ENCODE data around the gene SPATA33. TPM values are rescaled to one million over a fixed set of nuclear protein-coding genes. Genes with fewer than 3 reads are reported as not detected.

The SPATA33 gene
- total RNA-seq, 2 donors from 2014 or later, result 5.6 to 14.6 TPM

GRCh38 chr16:89700100-89700648, 42.5 kb downstream of the SPATA33 start:
- Histone ChIP-seq H3K4me3 (peak overlapping the region; percentile 60 to 66), H3K27ac (peak overlapping the region; percentile 92 to 97), H3K9me3 (no peaks in the 10 kb centered on the region), H3K4me1 (replicated peaks) (peaks cover 6% of the 10 kb centered on the region), H3K27me3 (replicated peaks; ENCODE audit: insufficient read depth) (no peaks in the 10 kb centered on the region), H3K36me3 (no peaks in the 10 kb centered on the region)
- DNase-seq (ENCODE audit: low spot score), result peak; percentile 100
- TF ChIP-seq CTCF (IDR thresholded peaks at IDR 0.05) (peak; percentile 71 to 99 (median 90)), POLR2A (IDR thresholded peaks at IDR 0.05) (peak; percentile 81), POLR2AphosphoS5 (IDR thresholded peaks at IDR 0.05) (peak; percentile 98)
- 0% methylated on average over 20 of the region's 30 CpGs for WGBS
- intact Hi-C loops (cut with DNase I), result loop anchor here (2.0 to 5.0 kb wide), 3 partner anchors 23 to 888 kb away; partner anchors contain the start of genes APRT and TCF25

- peak in 2 of 4 experiments; percentile 32 to 38 for TF ChIP-seq CTCF (IDR thresholded peaks at IDR 0.05)
- TF ChIP-seq POLR2AphosphoS5 (IDR thresholded peaks at IDR 0.05), result no peak
- no peak for TF ChIP-seq POLR2A (IDR thresholded peaks at IDR 0.05)
- Histone ChIP-seq H3K27ac (peak overlapping the region; percentile 92 to 97), H3K9me3 (no peaks in the 10 kb centered on the region), H3K4me1 (replicated peaks) (peaks cover 6% of the 10 kb centered on the region), H3K27me3 (replicated peaks; ENCODE audit: insufficient read depth) (no peaks in the 10 kb centered on the region), H3K4me3 (peak overlapping the region; percentile 60 to 66), H3K36me3 (no peaks in the 10 kb centered on the region)
- DNase-seq (ENCODE audit: low spot score), result peak; percentile 51
- intact Hi-C loops (cut with DNase I), result loop anchor here (2.0 to 5.0 kb wide), 3 partner anchors 22 to 889 kb away; partner anchors contain the start of genes APRT and TCF25
- 2% methylated on average over 25 of the region's 78 CpGs for WGBS
Observed at GRCh38 chr16:89700649-89701424, 43.2 kb downstream of the SPATA33 start.

GRCh38 chr16:89701425-89702406, 44.1 kb downstream of the SPATA33 start, which contains the start of gene SPATA2L:
Gene SPATA2L (minus strand): TSS chr16:89701705. CDS start chr16:89701232, 473 bp downstream.
- Histone ChIP-seq H3K9me3 (no peaks in the 10 kb centered on the region), H3K36me3 (no peaks in the 10 kb centered on the region), H3K27me3 (replicated peaks; ENCODE audit: insufficient read depth) (no peaks in the 10 kb centered on the region), H3K4me1 (replicated peaks) (peaks cover 6% of the 10 kb centered on the region), H3K4me3 (peak within 1 kb of the TSS; percentile 60 to 66), H3K27ac (peak within 1 kb of the TSS; percentile 92 to 97)
- TF ChIP-seq CTCF (IDR thresholded peaks at IDR 0.05), result peak; percentile 4 to 42 (median 21)
- peak; percentile 69 for TF ChIP-seq POLR2AphosphoS5 (IDR thresholded peaks at IDR 0.05)
- TF ChIP-seq POLR2A (IDR thresholded peaks at IDR 0.05), result peak; percentile 94
- intact Hi-C loops (cut with DNase I), result loop anchor here (2.0 to 5.0 kb wide), 3 partner anchors 21 to 889 kb away; partner anchors contain the start of genes APRT and TCF25
- peak; percentile 96 for DNase-seq (ENCODE audit: low spot score)
- under 1% methylated on average over 73 of the region's 97 CpGs for WGBS

- H3K9me3 ChIP-seq, result no peaks in the 10 kb centered on the region
- H3K36me3 ChIP-seq, result no peaks in the 10 kb centered on the region
- no peak overlapping the region for H3K4me3 ChIP-seq
- intact Hi-C loops (cut with DNase I), result loop anchor here (5.0 kb wide), 2 partner anchors 168 to 892 kb away; partner anchors contain the start of genes APRT and TCF25
- no peak overlapping the region for H3K27ac ChIP-seq
- H3K27me3 ChIP-seq (replicated peaks; ENCODE audit: insufficient read depth), result no peaks in the 10 kb centered on the region
- TF ChIP-seq POLR2AphosphoS5 (IDR thresholded peaks at IDR 0.05) (no peak), POLR2A (IDR thresholded peaks at IDR 0.05) (no peak), CTCF (IDR thresholded peaks at IDR 0.05) (no peak)
- H3K4me1 ChIP-seq (replicated peaks), result peaks cover 6% of the 10 kb centered on the region
- no peak for DNase-seq (ENCODE audit: low spot score)
- WGBS, result 75% methylated on average over 13 of the region's 13 CpGs
Observed at GRCh38 chr16:89704281-89704680, 46.6 kb downstream of the SPATA33 start.
